ENCODE data around the gene TNFRSF12A. TPM values are rescaled to one million over a fixed set of nuclear protein-coding genes. Genes with fewer than 3 reads are reported as not detected.

The TNFRSF12A gene
- total and polyA plus RNA-seq, 9 of the 15 experiments (the other 6 are each of a cell fraction or from before 2014, with no cell fraction given), result 0.41 to 61.8 (median 26.5) TPM

DNA sequence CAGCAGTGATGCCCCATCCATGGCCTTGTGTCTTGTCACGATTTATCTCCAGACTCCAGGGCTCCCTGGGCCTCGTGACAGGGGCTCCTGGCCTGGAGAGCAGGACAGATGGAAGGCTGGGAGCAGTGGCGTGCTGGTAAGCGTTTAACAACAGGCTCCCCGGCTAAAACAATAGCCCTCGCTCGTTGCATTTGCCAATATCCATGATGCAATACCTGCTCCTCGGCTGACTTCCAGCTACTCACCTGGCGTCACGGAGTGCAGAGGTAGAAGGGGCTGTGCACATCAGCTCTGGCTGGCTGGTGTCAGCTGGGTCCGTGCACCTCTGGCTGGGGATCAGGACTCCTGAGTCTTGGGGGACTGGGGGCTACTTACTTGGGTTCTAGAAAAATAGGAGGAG is 18.1 kb downstream of the TNFRSF12A start (continued):
- TF ChIP-seq, protein P1, sequence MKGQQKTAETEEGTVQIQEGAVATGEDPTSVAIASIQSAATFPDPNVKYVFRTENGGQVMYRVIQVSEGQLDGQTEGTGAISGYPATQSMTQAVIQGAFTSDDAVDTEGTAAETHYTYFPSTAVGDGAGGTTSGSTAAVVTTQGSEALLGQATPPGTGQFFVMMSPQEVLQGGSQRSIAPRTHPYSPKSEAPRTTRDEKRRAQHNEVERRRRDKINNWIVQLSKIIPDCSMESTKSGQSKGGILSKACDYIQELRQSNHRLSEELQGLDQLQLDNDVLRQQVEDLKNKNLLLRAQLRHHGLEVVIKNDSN (CRISPR knock-in tag; IDR thresholded peaks at IDR 0.05), result no peak
- TF ChIP-seq ZNF696 (CRISPR knock-in tag; conservative IDR thresholded peaks at IDR 0.05), result no peak
- no peak for TF ChIP-seq EP400 (IDR thresholded peaks at IDR 0.05)
- no peak for TF ChIP-seq STAT5B (CRISPR knock-in tag; IDR thresholded peaks at IDR 0.05)

DNA sequence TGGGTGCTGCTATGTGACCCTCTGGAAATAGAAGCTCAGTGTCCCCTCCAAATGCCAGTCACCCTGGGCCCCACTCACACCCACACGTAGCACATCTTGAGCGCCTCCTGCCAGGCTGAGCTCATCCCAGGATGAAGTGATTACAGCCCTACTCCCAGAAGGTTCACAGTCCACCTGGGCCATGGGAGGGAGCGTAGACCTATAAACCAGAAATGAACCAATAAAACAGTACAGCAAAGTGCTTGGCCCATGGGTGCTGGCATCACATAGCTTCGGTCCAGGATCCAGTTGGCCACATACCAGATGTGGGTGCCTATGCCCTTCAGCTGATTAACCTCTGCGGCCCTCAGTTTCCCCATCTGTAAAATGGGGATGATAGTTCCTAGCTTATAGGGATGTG is 18.7 kb downstream of the TNFRSF12A start:
- intact Hi-C loops (cut with micrococcal nuclease) (no loop called here), in situ Hi-C loops (cut with MboI) (no loop called here)
- POLR2A ChIA-PET, result interaction anchor here (0.6 to 1.0 kb wide), 2 partner anchors 86 to 196 kb away, joined by 3 read pairs; partner anchors contain the start of gene ZNF200
- no peak for TF ChIP-seq NFXL1 (CRISPR knock-in tag; IDR thresholded peaks at IDR 0.05)
- peak; percentile 67 for TF ChIP-seq RBM25 (IDR thresholded peaks at IDR 0.05; ENCODE audit: low read depth, low read length, severe bottlenecking)
- no peak for TF ChIP-seq RCOR1 (IDR thresholded peaks at IDR 0.05; ENCODE audit: borderline replicate concordance in 1 of 2, low read depth in 2 of 2, low read length in 2 of 2)
- TF ChIP-seq, protein P2, sequence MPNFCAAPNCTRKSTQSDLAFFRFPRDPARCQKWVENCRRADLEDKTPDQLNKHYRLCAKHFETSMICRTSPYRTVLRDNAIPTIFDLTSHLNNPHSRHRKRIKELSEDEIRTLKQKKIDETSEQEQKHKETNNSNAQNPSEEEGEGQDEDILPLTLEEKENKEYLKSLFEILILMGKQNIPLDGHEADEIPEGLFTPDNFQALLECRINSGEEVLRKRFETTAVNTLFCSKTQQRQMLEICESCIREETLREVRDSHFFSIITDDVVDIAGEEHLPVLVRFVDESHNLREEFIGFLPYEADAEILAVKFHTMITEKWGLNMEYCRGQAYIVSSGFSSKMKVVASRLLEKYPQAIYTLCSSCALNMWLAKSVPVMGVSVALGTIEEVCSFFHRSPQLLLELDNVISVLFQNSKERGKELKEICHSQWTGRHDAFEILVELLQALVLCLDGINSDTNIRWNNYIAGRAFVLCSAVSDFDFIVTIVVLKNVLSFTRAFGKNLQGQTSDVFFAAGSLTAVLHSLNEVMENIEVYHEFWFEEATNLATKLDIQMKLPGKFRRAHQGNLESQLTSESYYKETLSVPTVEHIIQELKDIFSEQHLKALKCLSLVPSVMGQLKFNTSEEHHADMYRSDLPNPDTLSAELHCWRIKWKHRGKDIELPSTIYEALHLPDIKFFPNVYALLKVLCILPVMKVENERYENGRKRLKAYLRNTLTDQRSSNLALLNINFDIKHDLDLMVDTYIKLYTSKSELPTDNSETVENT (CRISPR knock-in tag; IDR thresholded peaks at IDR 0.05), result no peak
- no peak for TF ChIP-seq NR2C2 (CRISPR knock-in tag; IDR thresholded peaks at IDR 0.05)
- no peak for TF ChIP-seq NR2C2 (tag; IDR thresholded peaks at IDR 0.05)
- 0 out of 2 replicates have a peak, but pooled peaks have one; percentile 33 for TF ChIP-seq BCOR (IDR thresholded peaks at IDR 0.05)

More for the DNA sequence above, 18.7 kb downstream of the TNFRSF12A start:
- FAIRE-seq, result no peak
- peaks cover 50 to 63% of the 10 kb centered on the region in 2 experiments for H3K27me3 ChIP-seq (ENCODE audit: control insufficient read depth in 2 of 2, insufficient read depth in 2 of 2, low read length in 2 of 2)
- 21% methylated on average over 5 of the region's 5 CpGs for WGBS (ENCODE audit: insufficient coverage, low coverage, missing lambda C conversion rate)
- no peaks in the 10 kb centered on the region for H3K36me3 ChIP-seq (ENCODE audit: control insufficient read depth, insufficient read depth, low read length)
- H2AFZ ChIP-seq (ENCODE audit: low read depth, low read length), result no peak overlapping the region
- no TSS peak for BruUV-seq (replicated peaks)
- H3K9ac ChIP-seq (ENCODE audit: insufficient read depth in 1 of 2, low read depth in 2 of 2, low read length in 2 of 2), result no peak overlapping the region; a peak in 1 of 4 replicates
- DNase-seq (ENCODE audit: extremely low read depth in 1 of 4, low spot score in 3 of 4), result no peak
- no peak for ATAC-seq
- peaks cover 8% of the 10 kb centered on the region for H4K20me1 ChIP-seq (replicated peaks; ENCODE audit: control insufficient read depth, insufficient read depth, low read length)
- peaks cover 0 to 16% of the 10 kb centered on the region in 2 experiments; a peak in 2 of 5 replicates for H3K4me1 ChIP-seq (replicated peaks in 1 of 2; ENCODE audit: control insufficient read depth in 2 of 2, insufficient read depth in 2 of 2, low read length in 2 of 2)
- H3K4me2 ChIP-seq (ENCODE audit: insufficient read depth, low read length), result no peak overlapping the region
- H3K79me2 ChIP-seq (ENCODE audit: control insufficient read depth, insufficient read depth, low read length), result no peaks in the 10 kb centered on the region
- no peaks in the 10 kb centered on the region for H3K9me1 ChIP-seq (ENCODE audit: control insufficient read depth, insufficient read depth, low read length)
- CTCF ChIA-PET (ENCODE audit: low intra/inter-chr PET ratio), result no interaction called here
- H3K4me3 ChIP-seq, result no peak overlapping the region
- no peaks in the 10 kb centered on the region for H3K9me3 ChIP-seq (replicated peaks; ENCODE audit: control insufficient read depth, insufficient read depth, low read depth, low read length)
- no peak overlapping the region for H3K27ac ChIP-seq (ENCODE audit: extremely low read depth, low read depth, low read length)

All from K562 (cell line).